Measurements from ENCODE around the gene BCAS3.
"Not testable (repeated sequence)": the region's sequence is repeated elsewhere in the genome, so short reads cannot be mapped to it uniquely, and the experiment has no call there.

BCAS3 gene

DNA sequence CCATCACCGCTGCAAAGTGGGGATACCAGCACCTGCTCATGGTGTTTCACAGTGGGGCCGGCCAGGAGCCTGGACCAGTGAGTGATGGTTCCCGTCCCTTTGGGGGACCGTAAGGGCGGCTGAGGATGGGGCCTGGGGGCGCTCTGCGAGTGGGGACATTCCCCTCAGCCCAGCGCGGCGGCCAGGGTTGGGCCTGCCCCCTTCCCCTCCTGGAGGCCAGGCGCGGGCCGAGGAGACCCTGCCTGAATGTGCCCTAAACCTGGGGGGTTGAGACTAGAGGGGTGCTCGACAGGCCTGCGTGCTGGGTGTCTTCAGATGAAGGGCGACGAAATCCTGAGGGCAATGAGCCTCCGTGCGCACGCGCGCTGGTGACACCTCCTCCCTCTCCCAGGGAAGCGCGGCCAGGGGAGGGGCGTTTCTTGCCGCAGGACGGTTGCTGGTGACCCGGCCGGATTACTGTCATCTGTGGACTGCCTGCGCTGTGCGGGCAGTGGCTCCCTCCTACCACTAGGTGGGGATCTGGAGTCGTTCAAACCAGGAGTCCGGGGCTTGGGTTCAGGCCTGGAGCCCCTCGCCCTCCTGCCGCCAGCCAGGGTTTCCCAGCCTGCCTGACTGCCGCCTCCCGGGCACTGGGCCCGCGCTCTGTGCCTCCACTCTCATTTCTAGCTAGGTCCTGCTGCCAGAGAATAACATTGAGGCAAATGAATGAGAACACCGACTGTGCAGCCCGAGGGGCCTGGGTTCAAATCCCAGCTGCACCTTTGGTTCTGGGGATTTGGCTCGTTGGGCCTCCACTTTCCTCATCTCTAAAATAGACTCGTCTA is 739.1 kb downstream of the BCAS3 start:
- ATAC-seq, result peak; percentile 47 to 50

DNA sequence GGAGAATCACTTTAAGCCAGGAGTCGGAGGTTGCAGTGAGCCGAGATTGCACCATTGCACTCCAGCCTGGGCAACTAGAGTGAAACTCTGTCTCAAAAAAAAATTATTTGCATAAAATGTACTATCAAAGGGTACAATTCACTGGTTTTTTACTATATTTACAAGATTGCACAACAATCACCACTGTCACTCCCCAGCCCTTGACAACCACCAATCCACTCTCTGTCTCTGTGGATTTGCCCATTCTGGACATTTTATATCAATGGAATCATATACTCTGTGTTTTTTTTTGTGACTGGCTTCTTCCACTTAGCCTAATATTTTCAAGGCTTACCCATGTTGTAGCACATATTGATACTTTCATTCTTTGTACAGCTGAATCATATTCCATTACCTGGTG is 740.8 kb downstream of the BCAS3 start:
- ATAC-seq, result no peak

DNA sequence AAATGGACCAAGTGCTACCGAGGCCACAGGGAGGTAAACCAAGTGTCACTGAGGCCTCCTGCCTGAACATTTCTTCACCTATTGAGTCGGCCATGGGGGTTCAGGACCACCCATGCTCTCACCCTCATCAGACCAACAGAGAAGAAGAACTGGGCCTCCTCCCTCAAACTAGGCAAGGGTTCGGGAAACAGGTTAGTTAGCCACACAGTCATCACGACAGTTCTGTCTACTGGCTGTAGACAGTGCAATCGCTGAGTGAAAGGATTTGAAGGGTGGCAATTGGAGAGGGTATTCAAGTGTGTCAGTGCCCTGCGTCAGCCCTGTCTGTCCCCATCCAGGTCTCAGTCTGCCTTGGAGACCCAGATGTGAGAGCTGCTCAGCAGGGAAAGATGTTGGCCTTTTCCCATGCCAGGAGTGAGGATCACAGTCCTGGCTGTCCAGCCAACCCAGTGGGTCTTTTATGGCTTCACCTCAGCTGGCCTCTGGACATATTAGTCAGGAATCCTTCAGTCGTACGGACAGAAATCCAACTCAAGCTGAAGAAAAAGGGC is 741.9 kb downstream of the BCAS3 start:
- no peak for ATAC-seq

DNA sequence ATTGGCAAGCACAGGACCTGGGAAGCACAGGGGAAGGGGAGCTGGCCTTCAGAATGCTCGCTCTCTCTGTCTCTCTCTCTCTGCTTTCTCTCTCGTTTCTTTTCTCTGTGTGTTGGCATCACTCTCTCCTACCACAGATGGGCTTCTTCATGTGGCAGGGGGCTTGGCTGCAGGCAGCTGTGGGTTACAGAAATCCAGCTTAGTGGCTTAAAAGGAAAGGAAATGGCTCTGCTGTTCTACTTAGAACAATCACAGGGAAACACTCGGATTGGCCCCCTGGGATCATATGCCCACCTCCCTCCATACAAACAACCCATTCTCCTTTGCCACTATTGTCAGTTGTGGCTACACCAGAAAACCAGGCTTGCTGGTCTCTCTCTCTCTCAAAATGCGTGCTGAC is 742.4 kb downstream of the BCAS3 start:
- ATAC-seq, result no peak

DNA sequence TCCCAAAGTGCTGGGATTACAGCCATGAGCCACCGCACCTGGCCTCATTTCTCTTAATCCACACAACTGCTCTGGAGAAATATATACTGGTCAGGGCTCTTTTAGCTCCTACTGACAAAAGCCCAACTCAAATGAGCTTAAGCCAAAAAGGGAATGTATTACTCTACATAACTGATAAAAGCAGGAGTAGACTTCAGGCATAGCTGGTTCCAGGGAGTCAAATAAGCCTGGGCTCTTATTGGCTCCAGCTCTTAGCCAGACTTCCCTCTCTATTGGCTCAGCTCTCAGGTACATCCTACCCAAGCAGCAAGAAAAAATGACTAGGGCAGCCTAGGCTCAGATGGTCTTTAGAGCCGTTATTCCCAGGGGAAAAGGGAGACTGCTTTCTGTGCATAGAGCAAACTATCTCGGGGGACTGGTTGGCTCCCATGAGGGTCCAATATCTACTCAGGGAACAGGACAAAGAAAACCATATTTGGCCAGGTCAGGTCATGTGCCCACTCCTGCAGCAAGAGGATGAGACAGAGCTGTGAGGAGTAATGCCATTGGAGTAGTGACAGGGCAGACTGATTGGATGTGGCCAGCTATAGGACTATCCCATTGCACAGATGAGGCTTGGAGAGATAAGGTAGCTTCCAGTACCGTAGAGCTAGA is 743.2 kb downstream of the BCAS3 start:
- no peak for ATAC-seq

DNA sequence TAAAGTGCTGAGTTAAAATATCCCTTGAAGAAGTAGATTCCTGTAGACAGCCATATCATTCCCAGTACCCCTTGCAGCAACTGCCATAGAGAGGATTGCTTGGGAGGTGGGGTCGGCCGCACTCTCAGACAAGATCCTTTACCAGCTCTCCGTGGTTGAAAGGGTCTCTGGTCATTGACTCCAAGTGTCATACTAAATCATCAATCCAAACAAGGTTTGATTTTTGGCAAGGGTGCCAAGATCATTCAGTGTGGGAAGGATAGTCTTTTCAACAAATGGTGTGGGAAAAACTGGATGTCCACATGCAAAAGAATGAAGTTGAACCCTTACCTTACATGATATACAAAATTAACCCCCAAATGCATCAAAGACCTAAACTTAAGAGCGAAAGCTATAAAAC is 743.8 kb downstream of the BCAS3 start:
- ATAC-seq, result no peak

DNA sequence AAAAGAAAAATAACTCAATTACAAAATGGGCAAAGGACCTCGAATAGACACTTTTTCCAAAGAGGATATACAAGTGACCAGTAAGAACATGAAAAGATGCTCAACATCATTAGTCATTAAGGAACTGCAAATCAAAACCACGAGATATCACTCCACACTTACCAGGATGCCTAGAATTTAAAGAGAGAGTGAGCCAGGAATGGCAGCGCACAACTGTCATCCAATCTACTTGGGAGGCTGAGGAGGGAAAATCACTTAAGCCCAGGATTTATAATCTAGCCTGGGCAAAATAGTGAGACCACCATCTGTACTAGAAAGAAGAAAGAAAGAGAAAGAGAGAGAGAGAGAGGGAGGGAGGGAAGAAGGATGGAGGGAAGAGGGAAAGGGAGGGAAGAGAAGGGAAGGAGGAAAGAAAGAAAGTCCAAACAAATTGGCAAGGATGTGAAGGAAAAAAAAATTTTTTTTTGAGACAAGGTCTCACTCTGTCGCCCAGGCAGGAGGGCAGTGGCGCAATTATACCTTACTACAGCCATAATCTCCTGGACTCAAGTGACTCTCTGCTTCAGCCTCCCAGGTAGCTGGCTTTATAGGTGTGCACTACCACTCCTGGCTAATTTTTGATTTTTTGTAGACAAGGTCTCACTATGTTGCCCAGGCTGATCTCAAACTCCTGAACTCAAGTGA is 744.6 kb downstream of the BCAS3 start:
- ATAC-seq, result no peak

DNA sequence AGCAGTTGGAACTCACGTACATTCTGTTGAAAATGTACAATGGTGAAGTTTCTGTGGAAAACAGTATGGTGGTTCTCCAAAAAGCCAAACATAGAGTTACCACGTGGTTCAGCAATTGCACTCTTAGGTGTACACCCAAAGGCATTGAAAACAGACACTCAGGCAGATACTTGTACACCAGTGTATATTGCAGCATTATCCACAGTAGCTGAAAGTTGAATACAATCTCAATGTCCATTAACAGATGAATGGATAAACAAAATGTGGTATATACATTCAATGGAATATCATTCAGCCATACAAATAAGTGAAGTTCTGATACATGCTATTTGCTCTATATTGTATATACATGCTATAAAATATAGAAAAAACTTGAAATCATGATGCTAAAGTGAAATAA is 745.2 kb downstream of the BCAS3 start:
- ATAC-seq, result no peak

DNA sequence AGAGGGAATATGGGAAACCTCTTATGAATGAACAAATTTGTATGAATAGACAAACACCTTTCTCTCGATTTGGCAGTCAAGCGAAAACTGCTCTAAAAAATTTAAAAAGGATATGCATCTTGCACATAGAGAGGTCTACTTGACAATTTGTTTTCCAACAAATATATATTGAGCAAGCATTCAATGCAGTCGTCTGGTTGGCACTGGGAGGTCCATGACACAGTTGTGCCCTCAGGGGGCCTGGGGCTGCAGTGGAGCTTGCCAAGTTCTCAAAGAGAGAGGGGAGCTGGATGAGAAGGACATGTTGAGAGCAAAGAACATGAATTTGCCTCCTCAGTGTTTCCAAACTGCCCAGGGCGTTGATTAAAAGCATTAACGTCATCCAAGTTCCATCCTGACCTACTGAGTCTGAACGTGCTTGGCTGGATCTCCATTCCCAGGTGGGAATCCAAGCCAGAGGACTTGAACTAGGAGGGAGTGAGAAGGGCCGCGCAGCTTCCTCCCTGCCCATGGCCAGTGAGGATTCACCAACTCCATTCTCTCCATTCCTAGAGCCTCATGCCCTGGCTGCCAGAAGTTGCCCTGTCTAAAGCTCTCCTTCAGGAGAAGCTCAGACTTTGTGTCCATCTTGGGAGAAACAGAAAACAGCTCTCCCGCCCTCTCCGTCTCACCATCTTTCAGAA is 746.5 kb downstream of the BCAS3 start:
- no peak for ATAC-seq

DNA sequence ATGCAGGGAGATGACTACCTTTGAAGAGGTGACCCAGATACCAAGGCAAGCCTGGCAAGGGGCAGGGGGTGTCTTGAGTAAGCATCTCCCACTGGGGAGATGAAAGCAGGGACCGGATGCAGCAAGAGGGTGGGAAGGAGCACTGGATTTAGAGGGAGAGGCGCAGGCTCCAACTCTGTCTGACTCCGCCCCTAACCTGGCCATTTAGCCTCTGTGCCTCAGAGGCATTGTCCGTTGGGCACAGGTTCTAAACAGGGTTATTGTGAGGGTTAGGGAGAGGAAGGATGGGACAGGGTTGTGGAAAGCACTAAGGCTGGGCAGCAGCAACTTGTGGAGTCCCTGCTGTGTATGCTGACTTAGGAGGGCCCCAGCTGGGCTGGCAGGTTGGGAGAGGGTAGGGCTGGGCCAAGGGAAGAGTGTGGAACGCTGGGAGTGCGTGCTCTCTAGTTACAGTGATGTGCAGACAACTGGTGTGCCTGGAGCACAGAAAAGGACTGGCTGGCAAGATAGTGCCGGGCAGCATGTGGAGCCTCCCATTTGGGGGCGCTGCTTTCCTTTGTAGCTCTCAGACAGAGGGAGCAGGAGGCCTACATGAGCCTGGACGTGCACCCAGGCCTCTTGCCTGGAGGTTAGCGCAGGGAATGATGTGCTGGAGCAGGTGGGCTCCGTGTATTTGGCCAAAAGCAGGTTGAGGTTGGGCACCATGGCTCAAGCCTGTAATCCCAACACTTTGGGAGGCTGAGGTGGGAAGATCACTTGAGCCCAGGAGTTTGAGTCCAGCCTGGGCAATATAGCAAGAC is 748.2 kb downstream of the BCAS3 start:
- ATAC-seq, result no peak

DNA sequence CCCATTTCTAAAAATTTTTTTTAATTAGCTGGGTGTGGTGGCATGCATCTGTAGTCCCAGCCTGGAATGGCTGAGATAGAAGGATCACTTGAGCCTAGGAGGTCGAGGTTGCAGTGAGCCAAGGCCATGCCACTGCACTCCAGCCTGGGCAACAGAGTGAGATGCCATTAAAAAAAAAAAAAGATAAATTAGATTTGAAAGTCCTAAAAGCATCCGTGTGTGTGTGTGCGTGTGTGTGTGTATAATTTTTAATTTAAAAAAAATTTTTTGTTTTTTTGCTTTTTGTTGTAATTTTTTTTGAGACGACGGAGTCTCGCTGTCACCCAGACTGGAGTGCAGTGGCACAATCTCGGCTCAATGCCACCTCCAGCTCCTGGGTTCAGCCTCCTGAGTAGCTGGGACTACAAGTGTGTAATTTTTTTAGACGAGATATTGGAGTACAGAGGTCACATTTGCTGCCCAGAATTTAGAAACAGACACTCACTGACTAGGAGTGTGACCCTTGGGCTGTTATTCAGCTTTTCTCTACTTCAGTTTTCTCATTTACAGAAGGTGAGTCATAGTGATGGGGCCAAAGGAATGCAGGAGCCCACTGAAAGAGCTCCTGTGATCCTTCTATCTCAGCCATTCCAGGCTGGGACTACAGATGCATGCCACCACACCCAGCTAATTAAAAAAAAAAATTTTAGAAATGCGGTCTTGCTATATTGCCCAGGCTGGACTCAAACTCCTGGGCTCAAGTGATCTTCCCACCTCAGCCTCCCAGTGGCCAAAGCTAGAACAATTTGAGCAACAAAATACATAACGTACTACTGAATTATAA is 749.0 kb downstream of the BCAS3 start:
- no peak for ATAC-seq

DNA sequence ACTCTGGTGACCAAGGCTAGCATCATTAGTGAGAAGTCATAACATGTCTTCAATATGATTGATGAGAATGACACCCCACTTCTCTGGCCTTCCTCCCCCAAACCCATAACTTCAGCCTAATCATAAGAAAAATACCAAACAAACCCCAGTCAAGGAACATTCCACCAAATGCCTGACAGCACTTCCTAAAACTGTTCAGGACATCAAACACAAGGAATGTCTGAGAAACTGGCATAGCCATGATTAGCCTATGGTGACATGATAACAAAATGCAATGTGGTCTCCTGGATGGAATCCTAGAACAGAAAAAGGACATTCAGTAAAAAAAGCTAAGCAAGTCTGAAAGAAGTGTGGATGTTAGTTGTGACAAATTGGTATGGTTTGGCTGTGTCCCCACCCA is 749.9 kb downstream of the BCAS3 start:
- no peak for ATAC-seq

DNA sequence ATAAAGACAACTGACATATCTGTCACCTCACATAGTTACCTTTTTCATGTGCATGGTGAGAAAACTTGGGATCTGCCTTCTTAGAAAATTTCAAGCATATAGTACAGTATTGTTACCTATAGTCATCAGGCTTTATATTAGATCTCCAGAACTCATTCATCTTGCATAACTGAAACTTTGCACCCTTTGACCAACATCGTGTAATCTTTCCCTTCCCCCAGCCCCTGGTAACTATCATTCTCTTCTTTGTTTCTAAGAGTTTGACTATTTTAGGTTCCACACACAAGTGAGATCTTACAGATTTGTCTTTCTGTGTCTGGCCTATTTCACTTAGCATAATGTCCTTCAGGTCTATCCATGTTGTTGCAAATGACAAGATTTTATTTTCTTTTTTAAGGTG is 751.6 kb downstream of the BCAS3 start:
- no peak for ATAC-seq

DNA sequence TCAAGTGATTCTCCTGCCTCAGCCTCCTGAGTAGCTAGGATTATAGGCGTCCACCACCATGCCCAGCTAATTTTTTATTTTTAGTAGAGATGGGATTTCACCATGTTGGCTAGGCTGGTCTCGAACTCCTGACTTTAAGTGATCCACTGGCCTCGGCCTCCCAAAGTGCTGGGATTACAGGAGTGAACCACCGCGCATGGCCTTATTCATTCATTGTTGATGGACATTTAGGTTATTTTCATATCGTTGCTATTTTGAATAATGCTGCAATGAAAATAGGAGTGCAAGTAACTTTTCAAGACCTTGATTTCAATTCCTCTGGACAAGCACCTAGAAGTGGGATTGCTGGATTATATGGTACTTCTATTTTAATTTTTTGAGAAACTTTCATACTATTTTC is 752.2 kb downstream of the BCAS3 start:
- not testable (repeated sequence) for ATAC-seq

DNA sequence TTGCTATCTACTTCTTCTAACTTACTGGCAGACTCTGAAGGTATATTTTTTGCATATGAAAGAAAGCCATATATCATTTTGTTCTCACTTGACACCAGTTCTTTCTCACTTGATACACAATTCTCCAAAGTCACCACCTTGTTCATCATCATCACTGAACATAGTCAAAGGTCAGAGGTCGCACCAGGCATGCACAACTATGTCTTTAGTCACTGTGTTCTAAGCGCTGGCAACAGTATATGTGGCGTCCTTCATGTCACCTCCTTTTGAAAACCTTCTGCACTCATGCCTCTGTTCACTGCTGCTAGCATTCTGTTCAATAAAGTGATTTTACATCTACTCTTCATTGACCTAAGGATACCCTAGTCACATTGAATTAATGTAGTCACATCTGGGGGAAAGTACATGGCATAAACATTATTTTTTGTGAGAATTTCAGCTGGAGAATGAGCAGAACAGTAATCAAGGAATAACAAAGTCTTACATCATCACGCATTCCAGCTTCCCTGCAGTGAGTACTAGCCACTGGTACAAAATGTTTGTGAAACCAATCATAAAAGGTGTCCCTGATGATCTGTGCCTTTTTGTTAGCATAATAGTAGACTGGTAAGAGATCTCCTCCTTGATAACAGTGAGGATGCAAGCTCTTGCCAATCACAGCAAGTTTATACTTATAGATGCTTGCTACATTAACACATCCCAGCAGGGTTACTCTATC is 754.1 kb downstream of the BCAS3 start:
- no peak for ATAC-seq

DNA sequence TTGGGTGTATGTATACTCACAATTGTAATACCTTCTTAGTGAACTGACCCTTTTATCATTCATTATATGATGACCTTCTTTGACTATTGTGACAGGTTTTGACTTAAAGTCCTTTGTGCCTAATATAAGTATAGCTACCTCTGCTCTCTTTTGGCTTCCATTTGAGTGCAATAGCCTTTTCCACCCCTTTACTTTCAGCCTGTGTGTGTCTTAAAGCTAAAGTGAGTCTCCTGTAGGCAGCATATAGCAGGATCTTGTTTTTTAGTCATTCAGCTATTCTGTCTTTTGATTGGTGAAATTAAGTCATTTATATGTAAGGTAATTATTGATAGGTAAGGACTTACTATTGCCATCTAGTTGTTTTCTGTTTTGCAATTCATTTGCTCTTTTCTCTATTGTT is 758.6 kb downstream of the BCAS3 start:
- no peak for ATAC-seq

DNA sequence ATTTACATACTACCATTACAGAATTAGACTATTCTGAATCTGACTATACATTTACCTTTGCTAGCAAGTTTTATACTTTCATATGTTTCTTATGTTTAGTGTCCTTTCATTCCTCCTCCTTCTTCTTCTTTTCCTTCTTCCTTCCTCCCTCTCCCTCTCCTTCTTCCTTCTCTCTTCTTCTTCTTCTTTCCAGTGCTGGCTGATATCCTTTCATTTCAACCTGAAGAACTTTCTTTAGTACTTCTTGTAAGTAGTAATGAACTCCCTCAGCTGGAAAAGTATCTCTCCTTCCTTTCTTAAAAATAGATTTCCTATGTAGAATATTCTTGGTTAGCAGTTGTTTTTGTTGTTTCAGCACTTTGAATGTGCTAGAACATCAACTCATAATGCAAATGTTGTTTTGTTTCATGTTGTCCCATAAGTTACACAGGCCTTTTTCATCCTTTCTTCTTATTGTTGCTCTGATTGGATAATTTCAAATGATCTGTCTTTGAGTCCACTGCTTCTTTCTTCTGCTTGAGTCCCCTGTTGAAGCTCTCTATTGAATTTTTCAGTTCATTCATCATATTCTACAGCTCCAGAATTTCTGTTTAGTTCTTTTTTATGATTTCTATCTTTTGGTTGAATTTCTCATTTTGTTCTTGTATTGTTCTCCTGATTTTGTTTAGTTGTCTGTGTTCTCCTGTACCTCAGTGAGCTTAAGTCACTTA is 759.5 kb downstream of the BCAS3 start:
- ATAC-seq, result no peak

DNA sequence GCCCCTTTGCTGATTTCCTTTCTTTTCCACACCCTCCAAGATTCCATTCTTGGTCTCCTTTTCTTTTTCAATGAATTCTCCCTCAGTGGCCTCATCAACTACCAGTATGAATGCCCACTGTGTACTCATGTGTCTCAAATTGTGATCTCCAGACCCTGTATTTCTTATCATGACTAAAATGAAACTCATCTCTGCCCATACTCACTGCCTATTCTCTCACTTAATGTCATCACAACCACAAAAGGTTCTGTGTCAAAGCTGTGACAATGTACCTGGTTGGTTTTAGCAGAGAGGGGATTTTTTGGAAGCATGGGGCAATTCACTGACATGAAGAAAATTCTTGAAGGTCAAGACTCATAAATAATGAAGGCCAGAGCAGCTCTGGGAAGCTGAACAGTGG is 763.0 kb downstream of the BCAS3 start:
- peak; percentile 63 to 68 for ATAC-seq

DNA sequence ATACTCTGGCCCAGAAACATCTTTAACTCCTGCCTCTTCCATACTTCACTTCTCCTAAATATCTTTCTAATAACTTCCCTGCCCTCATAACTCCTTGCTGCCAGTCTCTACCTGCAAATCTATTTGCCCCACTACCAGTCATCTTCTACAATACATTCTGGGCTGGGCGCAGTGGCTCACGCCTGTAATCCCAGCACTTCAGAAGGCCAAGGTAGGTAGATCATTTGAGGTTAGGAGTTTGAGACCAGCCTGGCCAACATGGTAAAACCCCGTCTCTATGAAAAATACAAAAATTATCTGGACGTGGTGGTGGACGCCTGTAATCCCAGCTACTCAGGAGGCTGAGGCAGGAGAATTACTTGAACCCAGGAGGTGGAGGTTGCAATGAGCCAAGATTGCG is 763.9 kb downstream of the BCAS3 start:
- not testable (repeated sequence) for ATAC-seq

Data from activated CD4-positive, CD25-positive, alpha-beta regulatory T cell treated with anti-CD3 and anti-CD28 coated beads, Interleukin-2, amount 50 U/mL, for 24 hours (primary cell).